GM19455 (cell line): Measurements from ENCODE around the gene ZNRF1.
"Not testable (repeated sequence)": the region's sequence is repeated elsewhere in the genome, so short reads cannot be mapped to it uniquely, and the experiment has no call there.

Experiments
- ATAC-seq: cut with Tn5 transposase; IDR thresholded peaks from one replicate; pipeline ENCODE4 v1.9.1; 2021; ENCODE audit not compliant: unreplicated experiment

The ZNRF1 gene

DNA sequence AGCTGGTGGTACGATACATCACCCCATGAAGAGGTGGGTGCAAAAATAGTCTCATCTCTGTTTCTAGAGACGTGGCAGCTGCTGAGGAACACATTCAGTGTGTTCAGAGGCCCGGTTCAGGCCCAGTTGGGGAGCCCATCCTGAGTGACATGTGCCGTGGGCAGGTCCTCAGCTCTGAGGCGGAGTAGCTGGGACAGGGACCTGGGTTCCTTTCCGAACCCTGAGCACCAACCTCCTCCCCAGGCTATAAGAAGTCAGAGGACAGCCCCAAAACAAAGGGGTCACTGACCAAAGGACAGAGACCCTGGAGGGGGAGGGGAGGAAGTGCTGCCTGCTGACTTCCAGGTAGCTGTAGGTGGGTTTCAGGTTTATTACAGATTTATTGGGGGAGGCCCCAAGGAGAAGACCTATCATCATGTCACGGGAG lies 112.7 kb downstream of the ZNRF1 start:
- ATAC-seq, result peak; percentile 21

- ATAC-seq, result no peak
Measured at GRCh38 chr16:75111961-75112733, 113.3 kb downstream of the ZNRF1 start.

GRCh38 chr16:75112734-75113491 lies 114.1 kb downstream of the ZNRF1 start:
- ATAC-seq, result no peak

DNA sequence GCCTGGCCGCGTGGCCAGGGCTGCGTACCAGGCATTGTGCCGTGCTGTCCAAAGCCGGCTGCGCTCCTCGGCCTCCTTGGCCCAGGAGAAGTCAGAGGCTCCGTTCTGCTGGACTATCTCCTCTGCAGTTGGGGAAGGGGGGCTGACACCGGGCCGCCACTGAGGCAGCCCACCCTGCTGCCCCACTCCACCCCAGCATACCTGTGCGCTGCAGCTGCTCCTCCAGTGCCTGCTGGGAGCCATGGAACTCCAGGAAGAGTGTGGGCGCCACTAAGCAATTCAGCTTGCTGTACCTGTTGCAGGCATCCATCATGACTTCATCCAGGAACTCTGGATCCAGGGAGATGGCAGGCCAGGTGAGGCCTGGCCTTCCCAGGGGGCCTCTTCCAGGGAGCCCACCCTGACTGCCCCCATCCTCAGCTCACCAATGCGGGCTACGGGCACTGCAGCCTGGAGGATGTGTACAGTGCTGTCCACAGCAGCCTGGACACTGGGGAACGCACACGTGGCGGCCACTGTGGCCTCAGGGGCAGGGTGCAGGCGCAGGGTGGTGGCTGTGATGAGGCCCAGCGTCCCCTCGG lies 114.8 kb downstream of the ZNRF1 start:
- no peak for ATAC-seq

DNA sequence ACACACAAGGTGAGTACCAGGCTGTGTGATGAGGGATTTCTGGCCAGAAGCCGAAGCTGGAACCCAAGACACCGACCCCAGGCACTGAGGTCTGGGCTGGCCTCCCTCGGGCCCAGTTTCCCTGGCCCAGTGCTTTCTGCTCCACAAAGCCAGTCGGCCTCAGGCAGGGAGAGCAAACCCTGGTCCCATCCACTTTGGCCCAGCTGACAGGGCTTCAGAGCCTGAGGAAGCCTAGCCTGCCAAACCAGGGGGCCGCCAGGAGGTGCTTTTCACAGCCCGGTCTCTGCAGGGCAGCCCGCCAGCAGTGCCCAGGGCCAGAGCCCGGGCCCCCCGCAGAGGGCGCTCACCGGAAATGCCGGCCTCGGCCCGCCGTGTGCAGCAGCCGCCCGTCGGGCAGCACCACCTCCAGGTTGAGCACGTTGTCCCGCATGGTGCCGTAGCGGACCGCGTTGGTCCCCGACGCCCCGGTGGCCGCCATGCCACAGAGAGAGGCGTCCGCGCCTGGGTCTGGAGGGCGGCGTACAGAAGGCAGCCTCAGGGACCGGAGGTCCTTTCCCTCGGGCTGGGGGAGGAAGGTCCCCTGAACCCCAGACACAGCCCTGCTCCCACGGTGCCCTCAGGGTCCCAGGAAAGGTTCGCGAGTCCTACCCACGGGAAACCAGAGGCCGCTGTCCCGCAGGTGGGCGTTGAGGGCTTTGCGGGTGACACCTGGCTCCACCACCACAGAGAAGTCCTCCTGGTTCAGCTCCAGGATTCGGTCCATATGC lies 115.5 kb downstream of the ZNRF1 start:
- ATAC-seq, result no peak

DNA sequence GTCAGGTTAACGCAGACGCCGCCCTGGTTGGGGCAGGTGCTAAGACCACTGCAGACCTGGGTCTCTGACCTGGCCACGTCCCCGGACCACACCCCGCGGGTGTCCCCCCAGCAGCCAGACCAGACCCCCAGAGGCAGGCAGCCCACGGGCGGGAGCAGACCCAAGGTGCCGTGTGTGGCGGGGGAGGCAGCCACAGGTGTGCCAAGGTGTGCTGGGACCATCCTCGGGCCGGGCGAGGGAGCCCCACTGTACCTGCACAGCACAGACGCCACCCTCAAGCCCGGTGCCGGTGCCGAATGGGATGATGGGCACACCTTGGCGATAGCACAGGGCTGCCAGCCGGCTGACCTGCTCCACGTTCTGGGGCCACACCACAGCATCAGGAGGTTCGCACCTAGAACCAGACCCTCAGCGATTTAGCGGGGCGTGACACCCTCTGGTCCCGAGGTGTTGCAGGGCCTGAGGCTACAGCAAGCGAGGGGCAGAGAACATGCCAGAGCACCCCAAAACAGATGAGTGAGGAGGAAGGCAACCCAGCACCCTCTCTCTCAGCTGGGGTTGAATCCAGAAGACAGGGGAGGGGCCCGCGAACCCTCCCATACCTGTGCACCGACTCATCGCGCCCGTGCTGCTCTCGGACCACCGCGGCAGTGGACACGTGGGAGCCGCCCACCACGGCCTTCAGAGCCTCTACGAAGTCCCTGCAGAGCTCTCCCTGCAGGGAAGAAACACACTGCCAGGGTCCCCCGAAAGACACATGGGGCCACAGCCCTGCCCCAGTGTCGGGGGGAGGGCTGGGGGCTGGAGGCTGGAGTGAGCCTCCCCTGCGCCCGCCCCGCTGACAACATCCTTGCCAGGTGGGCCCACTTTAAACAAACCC lies 116.4 kb downstream of the ZNRF1 start:
- ATAC-seq, result no peak

- ATAC-seq, result no peak
Measured at GRCh38 chr16:75116081-75116910, 117.5 kb downstream of the ZNRF1 start, which contains the start of gene LDHD. Gene LDHD, minus strand, starts transcription at chr16:75116780. Its CDS starts 60 bp downstream, at chr16:75116720.

GRCh38 chr16:75116911-75117245 lies 118.1 kb downstream of the ZNRF1 start:
- ATAC-seq, result no peak

DNA sequence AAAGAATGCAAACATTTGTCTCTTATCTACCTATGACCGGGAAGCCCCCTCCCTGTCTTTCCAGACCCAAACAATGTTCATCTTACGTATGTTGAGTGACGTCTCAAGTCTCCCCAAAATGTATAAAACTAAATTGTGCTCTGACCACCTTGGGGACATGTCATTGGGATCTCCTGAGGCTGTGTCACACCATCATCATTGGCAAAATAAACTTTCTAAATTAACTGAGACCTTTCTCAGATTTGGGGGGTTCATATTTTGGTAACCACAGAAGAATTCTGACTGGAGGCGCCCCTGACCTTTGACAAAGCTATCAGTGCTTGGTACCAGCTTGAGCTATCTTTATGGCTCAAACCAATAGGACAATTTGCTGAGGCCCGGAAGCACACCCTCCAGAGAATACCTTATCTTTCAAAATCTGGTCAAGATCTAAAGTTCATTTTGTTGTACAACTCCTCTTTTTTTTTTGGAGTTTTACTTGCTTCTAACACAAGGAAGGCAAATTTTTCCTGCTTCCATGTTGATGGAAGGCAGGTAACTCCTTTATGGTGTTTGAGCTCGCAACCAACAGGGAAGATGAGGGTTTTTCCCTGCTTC lies 120.2 kb downstream of the ZNRF1 start:
- ATAC-seq, result no peak

GRCh38 chr16:75120253-75120652 lies 121.4 kb downstream of the ZNRF1 start:
- no peak for ATAC-seq

DNA sequence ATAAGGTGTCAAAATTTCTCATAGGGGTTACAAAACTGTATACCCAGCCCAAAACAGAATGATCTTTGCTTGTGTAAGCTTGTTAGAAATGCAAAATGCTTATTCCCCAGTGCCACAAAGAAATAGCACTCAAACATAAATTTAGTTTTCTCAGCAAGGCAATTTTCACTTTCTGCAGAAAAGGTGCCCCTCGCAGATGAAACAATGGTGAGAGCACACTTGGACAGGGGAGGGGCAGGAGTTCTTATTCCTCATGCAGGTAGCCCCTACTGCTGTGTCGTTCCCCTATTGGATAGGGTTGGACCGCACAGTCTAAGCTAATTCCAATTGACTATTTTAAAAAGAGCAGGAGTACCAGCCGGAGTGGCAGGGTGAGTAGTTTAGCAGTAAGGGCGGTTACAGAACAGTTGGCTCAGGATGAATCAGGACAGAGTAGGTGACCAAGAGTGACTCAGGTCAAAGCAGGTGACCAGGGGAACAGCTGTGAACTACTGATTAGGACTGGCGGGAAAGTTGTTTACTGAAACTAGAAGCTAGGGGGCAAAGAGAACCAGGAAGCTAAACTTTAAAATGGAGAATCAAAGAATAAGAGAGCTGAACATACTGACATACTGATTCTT lies 123.2 kb downstream of the ZNRF1 start:
- ATAC-seq, result no peak

- no peak for ATAC-seq
Measured at GRCh38 chr16:75122609-75123008, 123.8 kb downstream of the ZNRF1 start.

DNA sequence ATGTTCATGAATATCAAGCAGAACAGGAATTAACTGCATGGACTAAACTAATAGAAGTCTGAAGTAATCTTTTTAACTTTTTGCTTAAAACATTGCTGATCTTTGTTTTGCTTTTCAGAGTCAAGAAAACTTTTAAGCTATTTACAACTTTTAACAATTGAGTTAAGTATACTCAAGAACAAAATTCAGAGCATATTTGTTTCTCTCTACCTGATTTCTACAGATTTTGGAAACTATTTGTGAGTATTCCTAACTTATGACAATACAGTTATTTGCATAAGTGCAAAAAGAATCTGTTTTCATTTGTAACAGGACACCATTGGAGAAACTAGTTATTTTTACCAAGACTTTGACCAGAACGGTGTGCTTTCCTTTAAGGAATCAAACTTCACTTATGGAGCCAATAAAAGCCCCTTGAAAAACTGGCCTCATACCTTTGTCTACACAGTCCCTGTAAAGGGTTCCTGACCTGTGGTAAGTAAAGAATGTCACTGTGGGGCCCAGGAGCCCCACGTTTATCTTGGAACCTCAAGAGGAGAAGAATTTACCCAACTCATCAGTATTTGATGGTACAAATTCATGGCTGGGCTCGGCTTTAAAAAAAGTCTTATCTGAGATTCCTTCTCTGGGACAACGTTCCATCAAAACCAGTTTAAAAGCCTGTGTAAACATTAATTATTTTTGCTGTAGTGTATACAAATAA lies 129.0 kb downstream of the ZNRF1 start:
- no peak for ATAC-seq

DNA sequence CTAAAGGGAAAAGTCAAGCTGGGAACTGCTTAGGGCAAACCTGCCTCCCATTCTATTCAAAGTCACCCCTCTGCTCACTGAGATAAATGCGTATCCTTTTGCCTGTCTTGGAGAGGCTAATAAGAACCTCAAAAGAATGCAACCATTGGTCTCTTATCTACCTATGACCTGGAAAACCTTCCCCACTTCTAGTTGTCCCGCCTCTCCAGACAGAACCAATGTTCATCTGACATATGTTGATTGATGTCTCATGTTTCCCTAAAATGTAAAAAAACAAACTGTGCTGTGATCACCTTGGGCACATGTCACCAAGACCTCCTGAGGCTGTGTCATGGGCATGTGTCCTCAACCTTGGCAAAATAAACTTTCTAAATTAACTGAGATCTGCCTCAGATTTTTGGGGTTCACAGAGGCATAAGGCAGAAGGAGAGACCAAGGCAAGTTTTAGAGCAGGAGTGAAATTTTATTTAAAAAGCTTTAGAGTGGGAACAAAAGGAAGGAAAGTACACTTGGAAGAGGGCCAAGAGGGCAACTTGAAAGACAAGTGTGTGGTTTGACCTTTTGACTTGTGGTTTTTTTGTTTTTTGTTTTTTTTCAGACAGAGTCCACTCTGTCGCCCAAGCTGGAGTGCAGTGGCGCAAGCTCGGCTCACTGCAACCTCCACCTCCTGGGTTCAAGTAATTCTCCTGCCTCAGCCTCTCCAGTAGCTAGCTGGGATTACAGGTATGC lies 130.8 kb downstream of the ZNRF1 start:
- not testable (repeated sequence) for ATAC-seq

GRCh38 chr16:75130150-75130771 lies 131.4 kb downstream of the ZNRF1 start:
- ATAC-seq, result no peak

DNA sequence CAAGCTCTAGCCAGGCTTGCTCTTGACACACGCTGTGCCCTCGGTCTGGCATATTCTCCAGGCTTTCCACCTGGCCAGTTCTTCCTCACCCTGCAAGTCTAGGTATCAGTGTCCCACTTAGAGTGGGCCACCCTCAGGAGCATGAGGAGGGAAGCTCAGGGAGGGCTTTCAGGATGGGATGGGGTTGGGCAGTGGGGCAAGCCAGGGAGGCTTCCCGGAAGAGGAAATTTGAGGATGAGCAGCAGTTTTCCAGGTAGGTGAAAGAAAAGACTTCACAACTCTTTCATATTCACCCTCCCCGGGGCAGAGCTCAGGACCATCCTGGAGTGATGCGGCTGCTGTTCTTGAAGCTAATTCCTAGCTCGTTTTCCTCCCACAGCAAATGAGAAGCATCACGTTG lies 132.3 kb downstream of the ZNRF1 start:
- no peak for ATAC-seq

DNA sequence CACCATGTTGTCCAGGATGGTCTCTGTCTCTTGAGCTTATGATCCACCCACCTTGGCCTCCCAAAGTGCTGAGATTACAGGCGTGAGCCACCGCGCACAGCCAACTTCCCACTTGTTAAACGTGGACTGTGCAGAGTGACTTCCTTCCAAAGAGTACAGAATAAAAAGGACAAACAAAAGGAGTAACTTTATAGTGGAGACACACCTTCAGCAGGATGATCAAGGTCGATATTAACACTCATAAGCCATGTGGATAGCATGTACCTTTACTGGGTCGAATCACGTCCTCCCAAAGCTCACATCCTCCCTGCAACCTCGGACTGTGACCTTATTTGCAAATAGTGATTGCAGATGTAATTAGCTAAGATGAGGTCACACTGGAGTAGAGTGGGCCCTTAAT lies 139.4 kb downstream of the ZNRF1 start:
- ATAC-seq, result no peak
